NCI-H1694 treated with DMSO at 0.1 percent for 48 hours (cell line): Measurements from ENCODE around the gene REG3A.

Experiments used
- DNase-seq: peaks from one replicate; lab custom pipeline; 2025; lab: John Stamatoyannopoulos, UW

REG3A gene

GRCh38 chr2:79120194-79120713 lies 39.3 kb downstream of the REG3A start, which contains the start of gene REG1A:
Gene REG1A (plus strand): TSS chr2:79120488. CDS start chr2:79120862, 374 bp downstream.
- no peak for DNase-seq

- no peak for DNase-seq
Measured at GRCh38 chr2:79116997-79117928, 42.3 kb downstream of the REG3A start.

DNA sequence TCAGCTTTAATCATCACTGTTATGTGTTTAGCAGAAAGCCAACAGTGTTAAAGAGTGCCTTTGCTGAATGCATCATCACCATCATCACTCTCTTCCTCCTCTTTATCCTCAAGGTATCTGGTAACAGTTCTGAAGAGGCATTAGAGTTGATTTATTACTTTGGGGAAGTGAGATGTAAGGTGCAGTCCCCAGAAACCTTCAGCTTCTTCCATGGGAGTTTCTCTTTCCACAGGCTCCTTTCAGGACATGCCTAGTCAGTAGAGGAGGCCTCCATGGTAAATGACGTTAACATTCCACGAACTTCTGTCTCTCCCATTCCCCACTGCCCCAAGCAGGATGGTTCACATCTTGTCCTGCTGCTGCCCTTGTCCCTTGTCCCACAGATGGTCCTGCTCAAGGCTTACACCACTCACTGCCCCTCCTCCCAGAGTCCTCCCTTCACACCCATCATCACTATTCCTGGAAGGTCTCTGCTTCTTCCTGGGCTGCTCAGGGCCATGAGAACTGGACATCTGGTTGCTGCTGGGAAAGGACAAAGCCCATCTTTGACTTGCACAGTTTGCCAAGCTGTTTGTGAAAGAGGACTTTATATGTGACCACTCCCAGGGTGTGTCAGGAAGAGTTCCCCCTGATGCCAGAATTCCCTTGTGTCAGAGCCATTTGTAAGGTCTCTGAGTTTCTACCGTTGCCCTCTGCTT lies 44.6 kb downstream of the REG3A start:
- no peak for DNase-seq

DNA sequence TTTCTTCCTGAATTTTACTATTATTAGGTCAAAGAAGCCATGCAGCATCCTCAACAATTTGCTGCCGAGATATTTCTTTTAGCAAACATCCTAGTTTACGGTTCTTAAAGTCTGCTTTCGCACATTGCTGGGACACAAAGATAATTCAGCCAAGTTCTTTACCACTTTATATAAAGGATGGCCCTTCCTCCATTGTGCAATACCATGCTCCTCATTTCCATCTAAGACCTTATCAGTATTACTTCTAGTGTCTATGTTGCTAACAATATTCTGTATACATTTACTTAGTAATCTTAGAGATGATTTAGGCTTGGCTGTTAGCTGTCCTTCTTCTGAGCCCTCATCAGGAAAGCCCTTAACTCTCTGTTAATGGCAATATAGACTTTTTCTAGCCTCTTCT lies 47.3 kb downstream of the REG3A start:
- no peak for DNase-seq
